Activated B cell treated with CpG ODN at 0.5 μM for 24 hours (primary cell): ENCODE measurements around the gene PNLDC1. TPM values are rescaled to one million over a fixed set of nuclear protein-coding genes. Genes with fewer than 3 reads are reported as not detected.
"Not testable (repeated sequence)": the region's sequence is repeated elsewhere in the genome, so short reads cannot be mapped to it uniquely, and the experiment has no call there.

ENCODE experiments used
- ATAC-seq: fragments of 200-7000 bp; cut with Tn5 transposase; one replicate; pipeline ENCODE4 v1.10.0; 2021; ENCODE audit warnings: low read depth, mild to moderate bottlenecking, moderate library complexity
- CTCF ChIA-PET: fragments of 350-600 bp; sonication (Branson Sonifier 250); formaldehyde crosslinking; loops from one replicate; lab custom pipeline; 2021; ENCODE audit warnings: antibody characterized with exemption; lab: Charles Lee
- POLR2A ChIA-PET: fragments of 350-600 bp; sonication (Branson Sonifier 250); formaldehyde crosslinking; loops from one replicate; lab custom pipeline; 2021; ENCODE audit warnings: antibody characterized with exemption; lab: Charles Lee
- DNase-seq: peaks from one replicate; pipeline ENCODE4 v3.0.0; 2022
- H3K27ac Mint-ChIP-seq: one replicate; pipeline ENCODE4 v1.8.0; 2020; ENCODE audit warnings: mixed read lengths
- H3K27me3 Mint-ChIP-seq: one replicate; pipeline ENCODE4 v1.8.0; 2021; ENCODE audit warnings: mixed read lengths
- H3K36me3 Mint-ChIP-seq: one replicate; pipeline ENCODE4 v1.8.0; 2021; ENCODE audit warnings: low read depth, mixed read lengths
- H3K4me1 Mint-ChIP-seq: one replicate; pipeline ENCODE4 v1.8.0; 2021; ENCODE audit warnings: mixed read lengths
- H3K4me3 Mint-ChIP-seq: one replicate; pipeline ENCODE4 v1.8.0; 2020; ENCODE audit warnings: mild to moderate bottlenecking, mixed read lengths
- H3K9me3 Mint-ChIP-seq: one replicate; pipeline ENCODE4 v1.8.0; 2020; ENCODE audit warnings: mixed read lengths
- intact Hi-C: fragments of 100-400 bp; cut with micrococcal nuclease; formaldehyde crosslinking; loops from one replicate; pipeline ENCODE4 v1.15.1; 2024
- total RNA-seq: library from RNA; stranded (reverse); gene quantifications from 2 replicates; pipeline ENCODE4 v1.2.3, GENCODE V29; 2022
- TF ChIP-seq, protein P1 (sequence below): fragments of 200-600 bp; IDR thresholded peaks from one replicate; pipeline ENCODE4 v1.8.0; 2022; ENCODE audit warnings: antibody characterized with exemption, mild to moderate bottlenecking

The PNLDC1 gene
- total RNA-seq, 1 donor from 2014 or later = 0.24 TPM

DNA sequence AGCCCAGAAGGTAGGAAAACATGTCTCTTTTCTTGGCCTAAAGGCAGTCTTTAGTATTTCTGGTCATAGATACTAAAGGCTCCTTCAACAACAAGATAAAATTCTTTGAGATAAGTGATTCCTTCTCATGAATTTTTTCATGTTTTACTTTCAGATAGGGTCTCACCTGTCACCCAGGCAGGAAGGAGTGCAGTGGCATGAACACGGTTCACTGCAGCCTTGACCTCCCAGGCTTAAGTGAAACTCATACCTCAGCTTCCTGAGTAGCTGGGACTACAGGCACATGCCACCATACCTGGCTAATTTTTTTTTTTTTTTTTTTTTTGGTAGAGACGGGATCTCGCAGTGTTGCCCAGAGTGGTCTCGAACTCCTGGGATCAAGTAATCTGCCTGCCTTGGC lies 9.1 kb downstream of the PNLDC1 start:
- H3K4me1 Mint-ChIP-seq = no peaks in the 10 kb centered on the region
- no peaks in the 10 kb centered on the region for H3K36me3 Mint-ChIP-seq
- DNase-seq (no peak), ATAC-seq (no peak)
- no peaks in the 10 kb centered on the region for H3K9me3 Mint-ChIP-seq
- no peak overlapping the region for H3K27ac Mint-ChIP-seq
- ChIA-PET CTCF (no interaction called here), POLR2A (no interaction called here)
- H3K4me3 Mint-ChIP-seq = no peak overlapping the region
- TF ChIP-seq, protein P1, sequence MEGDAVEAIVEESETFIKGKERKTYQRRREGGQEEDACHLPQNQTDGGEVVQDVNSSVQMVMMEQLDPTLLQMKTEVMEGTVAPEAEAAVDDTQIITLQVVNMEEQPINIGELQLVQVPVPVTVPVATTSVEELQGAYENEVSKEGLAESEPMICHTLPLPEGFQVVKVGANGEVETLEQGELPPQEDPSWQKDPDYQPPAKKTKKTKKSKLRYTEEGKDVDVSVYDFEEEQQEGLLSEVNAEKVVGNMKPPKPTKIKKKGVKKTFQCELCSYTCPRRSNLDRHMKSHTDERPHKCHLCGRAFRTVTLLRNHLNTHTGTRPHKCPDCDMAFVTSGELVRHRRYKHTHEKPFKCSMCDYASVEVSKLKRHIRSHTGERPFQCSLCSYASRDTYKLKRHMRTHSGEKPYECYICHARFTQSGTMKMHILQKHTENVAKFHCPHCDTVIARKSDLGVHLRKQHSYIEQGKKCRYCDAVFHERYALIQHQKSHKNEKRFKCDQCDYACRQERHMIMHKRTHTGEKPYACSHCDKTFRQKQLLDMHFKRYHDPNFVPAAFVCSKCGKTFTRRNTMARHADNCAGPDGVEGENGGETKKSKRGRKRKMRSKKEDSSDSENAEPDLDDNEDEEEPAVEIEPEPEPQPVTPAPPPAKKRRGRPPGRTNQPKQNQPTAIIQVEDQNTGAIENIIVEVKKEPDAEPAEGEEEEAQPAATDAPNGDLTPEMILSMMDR = no peak
- intact Hi-C loops = no loop called here
- no peaks in the 10 kb centered on the region for H3K27me3 Mint-ChIP-seq

DNA sequence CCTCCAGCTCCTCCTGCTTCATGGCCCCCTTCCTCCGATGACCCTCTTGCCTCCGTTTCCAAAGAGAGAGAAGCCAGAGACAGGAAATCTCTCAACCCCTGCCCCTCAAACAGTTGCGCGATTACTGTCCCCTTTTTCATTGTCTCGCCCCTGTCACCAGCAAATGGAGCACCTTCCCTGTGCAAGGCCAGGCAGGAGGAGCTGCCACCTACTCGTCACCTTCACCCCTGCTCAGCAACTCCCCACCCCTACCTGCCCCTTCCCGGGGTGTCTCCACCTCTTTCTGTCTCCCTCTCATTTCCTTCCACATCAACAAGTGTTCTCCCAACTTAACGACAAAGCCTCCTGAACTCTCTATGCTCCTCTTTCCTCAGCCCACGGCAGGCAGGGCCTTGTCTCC lies 13.7 kb downstream of the PNLDC1 start:
- ChIA-PET CTCF (no interaction called here), POLR2A (no interaction called here)
- TF ChIP-seq, protein P1 = no peak
- Mint-ChIP-seq H3K27ac (no peak overlapping the region), H3K4me3 (no peak overlapping the region), H3K4me1 (no peaks in the 10 kb centered on the region), H3K9me3 (no peaks in the 10 kb centered on the region), H3K36me3 (no peaks in the 10 kb centered on the region), H3K27me3 (no peaks in the 10 kb centered on the region)
- DNase-seq (no peak), ATAC-seq (no peak)
- intact Hi-C loops = no loop called here

DNA sequence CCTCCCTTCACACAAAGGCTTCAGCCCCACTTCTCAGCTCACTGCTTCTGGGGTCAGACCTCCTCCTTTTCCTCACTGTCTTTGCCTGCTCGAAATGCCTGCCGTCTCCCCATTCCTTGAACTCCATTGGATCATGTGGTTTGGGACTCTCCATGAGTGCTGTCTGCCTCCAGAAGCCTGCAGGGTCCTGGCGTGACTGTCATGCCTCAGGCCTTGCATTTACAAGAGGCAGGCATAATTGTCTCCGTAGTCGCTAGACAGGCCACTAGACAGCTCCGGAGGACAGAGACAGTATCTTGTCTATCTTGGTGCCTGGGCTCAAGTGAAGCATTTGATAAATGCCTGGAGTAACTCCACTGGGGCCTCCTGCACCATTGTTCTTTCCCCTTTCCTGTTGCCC lies 15.3 kb downstream of the PNLDC1 start:
- no peak overlapping the region for H3K4me3 Mint-ChIP-seq
- POLR2A ChIA-PET = no interaction called here
- H3K36me3 Mint-ChIP-seq = no peaks in the 10 kb centered on the region
- ATAC-seq = no peak
- H3K9me3 Mint-ChIP-seq = no peaks in the 10 kb centered on the region
- H3K27me3 Mint-ChIP-seq = no peaks in the 10 kb centered on the region
- H3K4me1 Mint-ChIP-seq = peaks cover 11% of the 10 kb centered on the region
- DNase-seq = no peak
- intact Hi-C loops = no loop called here
- CTCF ChIA-PET = no interaction called here
- no peak overlapping the region for H3K27ac Mint-ChIP-seq
- TF ChIP-seq, protein P1 = no peak

DNA sequence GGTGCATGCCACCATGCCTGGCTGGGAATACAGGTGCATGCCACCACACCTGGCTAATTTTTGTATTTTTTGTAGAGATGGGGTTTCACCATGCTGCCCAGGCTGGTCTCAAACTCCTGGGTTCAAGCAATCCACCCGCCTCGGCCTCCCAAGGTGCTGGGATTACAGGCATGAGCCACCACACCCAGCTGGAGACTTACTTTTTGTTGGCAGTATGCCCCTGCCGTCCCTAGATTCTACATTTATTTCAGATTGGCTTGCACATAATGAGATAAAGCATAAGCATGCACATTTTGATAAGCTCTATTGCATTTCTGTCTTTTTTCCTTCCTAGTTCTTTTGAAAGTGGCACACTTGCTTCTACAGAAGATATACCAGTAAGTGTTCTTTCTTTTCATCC lies 16.7 kb downstream of the PNLDC1 start:
- intact Hi-C loops, H3K36me3 Mint-ChIP-seq, H3K27me3 Mint-ChIP-seq, ATAC-seq, H3K4me3 Mint-ChIP-seq, H3K9me3 Mint-ChIP-seq, CTCF ChIA-PET, H3K27ac Mint-ChIP-seq, DNase-seq, POLR2A ChIA-PET: not testable (repeated sequence)
- H3K4me1 Mint-ChIP-seq = peaks cover 21% of the 10 kb centered on the region

DNA sequence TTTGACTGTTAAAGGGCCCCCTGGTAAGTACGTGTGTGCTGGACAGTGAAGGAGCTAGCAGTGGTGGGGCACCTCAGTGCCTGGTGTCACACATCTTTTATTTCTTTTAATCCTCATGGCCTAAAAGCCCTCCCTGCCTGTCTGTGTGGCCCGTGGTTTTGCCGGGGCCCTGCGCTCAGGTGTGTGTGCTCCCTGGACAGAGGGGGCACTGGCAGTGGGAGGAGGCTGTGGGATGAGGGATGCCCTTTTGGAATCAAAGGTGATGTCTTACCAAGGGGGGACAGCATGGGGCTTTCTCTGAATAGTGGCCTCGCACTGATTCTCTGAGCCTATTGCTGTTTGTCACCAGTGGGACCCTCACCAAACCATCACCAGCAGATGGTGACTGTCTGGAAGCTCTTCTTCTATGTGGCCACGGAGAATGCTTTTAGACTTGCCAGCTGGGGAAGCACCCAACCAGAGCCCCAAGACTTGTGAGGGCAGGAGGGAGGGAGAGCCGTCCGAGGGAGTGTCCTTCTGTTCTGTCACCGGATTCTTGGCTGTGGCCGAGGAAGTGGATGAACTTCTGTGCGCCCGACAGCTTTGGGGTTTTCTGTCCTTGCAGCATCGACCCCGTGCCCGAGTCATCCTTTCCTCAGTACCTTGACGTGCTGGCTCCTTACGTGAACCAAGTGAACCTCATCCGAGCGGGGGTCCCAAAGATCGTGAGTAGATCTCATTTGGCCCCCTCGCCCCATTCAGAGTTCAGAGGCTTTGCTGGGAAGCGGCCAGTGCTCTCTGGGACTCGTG lies 18.1 kb downstream of the PNLDC1 start:
- peaks cover 21% of the 10 kb centered on the region for H3K4me1 Mint-ChIP-seq
- no peak overlapping the region for H3K27ac Mint-ChIP-seq
- ATAC-seq (no peak), DNase-seq (no peak)
- ChIA-PET POLR2A (no interaction called here), CTCF (no interaction called here)
- no peaks in the 10 kb centered on the region for H3K27me3 Mint-ChIP-seq
- intact Hi-C loops = no loop called here
- no peak overlapping the region for H3K4me3 Mint-ChIP-seq
- TF ChIP-seq, protein P1 = no peak
- no peaks in the 10 kb centered on the region for H3K9me3 Mint-ChIP-seq
- no peaks in the 10 kb centered on the region for H3K36me3 Mint-ChIP-seq
